GM18868 (cell line): ENCODE results near the gene SH3GL1.
A peak's percentile ranks its signal among the peaks of the same experiment; 100 is the strongest.

ENCODE experiments used
- ATAC-seq: cut with Tn5 transposase; IDR thresholded peaks from one replicate; pipeline ENCODE4 v1.9.1; 2021; ENCODE audit warnings: mild to moderate bottlenecking, moderate library complexity; ENCODE audit not compliant: unreplicated experiment

Gene SH3GL1, protein sequence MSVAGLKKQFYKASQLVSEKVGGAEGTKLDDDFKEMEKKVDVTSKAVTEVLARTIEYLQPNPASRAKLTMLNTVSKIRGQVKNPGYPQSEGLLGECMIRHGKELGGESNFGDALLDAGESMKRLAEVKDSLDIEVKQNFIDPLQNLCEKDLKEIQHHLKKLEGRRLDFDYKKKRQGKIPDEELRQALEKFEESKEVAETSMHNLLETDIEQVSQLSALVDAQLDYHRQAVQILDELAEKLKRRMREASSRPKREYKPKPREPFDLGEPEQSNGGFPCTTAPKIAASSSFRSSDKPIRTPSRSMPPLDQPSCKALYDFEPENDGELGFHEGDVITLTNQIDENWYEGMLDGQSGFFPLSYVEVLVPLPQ

GRCh38 chr19:4400135-4400936, at the start of gene SH3GL1:
Gene SH3GL1, minus strand, starts transcription at chr19:4400547. Its CDS starts 179 bp downstream, at chr19:4400368.
- ATAC-seq: peak; percentile 52

DNA sequence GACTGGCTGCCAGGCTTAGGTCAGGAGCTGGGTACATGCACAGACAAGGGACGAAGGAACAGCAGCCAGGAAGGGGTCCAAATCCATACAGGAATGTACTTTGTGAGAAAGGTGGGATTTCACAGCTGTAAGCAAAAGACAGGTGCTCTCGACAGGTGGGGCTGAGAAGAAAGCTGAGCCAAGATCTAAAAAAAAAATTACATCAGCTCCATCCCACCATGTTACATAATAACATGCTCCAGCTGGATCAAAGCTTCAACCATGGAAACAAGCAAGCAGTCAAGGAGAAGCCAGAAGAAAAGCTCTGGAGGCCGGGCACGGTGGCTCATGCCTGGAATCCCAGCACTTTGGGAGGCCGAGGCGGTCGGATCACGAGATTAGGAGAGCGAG, 49.3 kb upstream of the SH3GL1 start:
- ATAC-seq: no peak

DNA sequence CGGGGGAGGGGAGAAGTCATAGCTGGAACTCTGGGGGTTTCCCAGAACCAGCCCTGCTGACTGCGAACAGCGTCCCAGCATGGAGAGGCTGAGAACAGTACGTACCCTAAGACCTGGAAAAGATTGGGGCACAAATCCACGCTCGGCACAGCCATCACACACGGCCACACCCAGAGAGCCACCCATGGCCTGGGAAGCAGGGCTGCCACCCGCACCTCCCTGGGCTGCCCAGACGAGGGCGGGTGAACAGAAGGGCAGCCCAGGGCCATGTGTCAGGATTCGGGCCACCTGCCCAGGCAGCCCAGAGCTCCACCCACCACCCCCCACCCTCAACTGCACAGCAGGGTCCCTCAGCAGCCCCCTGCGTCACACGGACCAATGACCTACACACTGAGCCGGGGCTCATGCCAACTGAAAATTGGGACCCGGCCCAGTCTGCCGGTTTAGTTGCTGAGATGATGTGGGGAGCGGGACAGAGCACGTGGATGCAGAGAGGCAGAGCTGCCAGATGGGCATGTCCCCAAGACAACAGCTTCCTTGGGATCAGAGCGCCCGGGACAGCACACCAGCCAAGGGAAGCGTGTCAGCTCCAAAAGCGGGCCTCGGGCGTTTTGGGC, 48.8 kb upstream of the SH3GL1 start:
- no peak for ATAC-seq

DNA sequence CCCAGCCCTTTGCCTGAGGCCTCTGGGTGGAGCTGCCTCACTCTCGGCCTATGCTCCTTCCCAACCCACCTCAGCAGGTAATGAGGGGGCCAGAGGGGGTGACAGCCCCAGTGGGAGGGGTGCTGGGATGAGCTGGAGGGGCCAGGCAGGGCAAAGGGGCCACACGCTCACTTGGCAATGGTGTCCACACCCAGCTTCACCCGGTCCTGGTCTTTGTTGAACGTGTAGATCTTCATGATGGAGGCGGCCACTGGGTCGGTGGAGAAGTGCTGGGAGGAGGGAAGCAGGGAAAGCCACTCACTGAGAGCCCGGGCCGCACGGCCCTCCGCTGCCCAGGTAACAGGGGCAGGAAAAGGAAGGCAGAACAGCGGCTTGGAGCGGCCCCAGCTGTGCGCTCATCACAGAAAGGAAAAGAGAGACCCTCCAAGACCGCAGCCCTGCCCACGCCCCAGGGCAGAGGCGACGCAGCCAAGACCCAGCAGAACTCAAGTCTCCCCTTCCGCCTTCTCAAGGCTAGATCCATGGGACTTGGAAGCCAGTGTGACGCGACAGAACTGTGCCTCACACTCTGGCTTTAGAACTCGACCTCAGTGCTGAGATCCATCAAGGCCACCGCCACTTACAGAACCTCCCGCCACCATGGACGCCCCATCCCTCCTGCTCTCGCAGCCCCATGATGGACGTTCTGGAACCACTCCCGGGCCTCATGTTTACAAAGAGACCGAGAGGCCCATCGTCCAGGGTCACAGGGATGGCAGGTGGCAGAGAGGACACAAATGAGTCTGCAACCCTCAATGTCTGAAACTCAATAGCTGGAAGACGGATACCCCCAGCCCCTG, 48.0 kb upstream of the SH3GL1 start:
- no peak for ATAC-seq

- ATAC-seq: no peak
Measured at GRCh38 chr19:4447327-4448146, 47.2 kb upstream of the SH3GL1 start.

DNA sequence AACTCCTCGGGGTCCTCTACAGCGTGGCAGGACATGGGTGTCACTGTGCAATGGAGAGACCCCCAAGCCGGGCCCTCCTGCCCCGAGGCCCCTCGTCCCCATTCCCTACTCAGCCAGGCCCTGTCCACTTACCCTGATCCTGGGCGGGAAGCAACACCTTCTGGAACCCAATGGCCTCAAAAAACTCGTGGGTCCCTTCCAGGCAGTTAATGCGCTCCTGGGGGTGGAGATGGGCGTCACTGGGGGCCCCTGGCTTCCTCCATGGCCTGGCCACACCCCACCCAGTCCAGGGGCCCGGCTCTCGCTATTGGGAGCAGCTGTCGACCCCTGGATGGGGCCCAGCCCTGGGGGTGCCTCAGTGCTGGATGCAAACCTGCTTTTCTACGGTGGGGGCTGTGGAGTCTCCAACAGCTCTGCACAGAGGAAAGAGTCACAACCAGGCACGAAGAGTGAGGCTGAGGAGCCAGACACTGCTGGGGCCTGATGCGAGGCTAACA, 46.4 kb upstream of the SH3GL1 start:
- no peak for ATAC-seq

DNA sequence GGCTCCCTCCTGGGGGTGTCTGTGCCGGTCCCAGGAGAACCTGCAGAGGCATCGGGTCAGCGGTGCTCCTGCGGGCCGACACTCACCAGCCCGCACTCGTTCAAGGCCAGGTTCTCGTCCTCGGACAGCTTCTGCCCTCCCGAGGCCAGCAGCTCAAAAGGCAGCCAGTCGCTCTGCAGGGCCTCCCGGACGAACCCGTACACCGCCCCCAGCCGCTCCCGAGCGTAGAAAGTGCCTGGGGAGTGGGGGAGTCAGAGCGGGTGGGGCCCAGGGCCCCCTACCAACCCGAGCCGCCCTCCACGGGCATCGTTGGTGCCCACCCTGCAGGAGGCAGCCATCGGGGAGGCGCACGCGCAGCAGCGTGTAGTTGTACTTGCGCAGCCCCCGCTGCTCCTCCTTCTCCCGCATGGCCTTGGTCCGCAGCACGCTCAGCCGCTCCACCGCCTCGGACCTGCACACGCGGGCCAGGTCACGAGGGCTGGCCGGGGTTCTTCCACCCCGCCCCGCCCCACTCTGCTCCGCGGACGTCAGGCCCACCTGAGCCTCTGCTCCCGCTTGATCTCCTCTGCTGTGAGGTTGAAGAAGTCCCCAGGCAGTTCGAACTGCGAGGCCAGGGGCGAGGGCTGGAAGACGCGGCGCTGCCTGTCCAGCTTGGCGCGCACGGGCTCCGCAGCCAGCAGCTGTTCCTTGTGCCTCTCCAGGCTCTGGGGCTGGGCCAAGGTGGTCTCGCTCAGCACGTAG, 45.8 kb upstream of the SH3GL1 start:
- ATAC-seq: no peak

DNA sequence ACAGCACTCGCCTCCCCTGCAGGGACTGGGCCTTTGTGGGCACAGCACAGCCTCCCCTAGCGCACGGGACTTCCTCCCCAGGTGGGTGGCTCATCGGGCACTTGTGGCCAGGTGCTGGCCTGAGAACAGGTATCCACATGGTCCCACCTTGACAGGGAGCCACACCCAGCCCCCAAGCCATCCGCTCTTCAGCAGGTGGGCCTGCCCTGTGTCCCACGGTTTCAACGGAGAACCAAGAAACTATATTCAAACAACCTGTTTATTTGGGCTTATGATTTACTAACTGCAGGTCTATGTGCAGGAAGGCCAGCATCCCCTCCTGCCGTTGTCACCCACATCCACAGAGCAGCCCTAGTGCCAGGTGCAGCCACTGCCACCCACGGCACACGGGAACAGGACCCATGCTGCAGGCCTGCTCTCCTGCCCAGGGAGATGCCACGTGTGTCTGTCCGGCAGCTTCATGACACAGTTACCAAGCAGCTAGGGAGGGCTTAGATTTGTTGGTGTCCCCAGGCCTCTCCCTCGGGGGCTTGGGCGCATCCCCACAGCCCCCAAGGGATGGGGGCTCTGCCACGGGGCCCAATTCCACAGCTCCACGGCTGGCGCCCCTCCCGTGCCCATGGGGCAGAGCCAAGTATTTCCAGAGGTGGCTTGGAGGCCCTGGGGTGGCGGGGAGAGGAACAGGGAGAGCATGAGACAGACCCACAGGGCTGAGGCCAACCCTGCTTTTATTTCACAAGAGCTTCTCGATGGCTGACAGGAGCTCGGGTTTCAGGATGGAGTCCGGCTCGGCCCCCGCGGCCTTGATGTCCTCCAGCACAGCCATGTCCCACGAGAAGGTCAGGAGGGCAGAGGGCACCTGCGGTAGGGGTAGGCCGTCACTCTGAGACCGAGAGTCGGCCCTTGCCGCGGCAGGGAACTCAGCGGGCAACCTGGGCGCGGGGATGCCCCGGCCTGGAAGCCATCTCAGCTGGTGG, 44.7 kb upstream of the SH3GL1 start:
- no peak for ATAC-seq

DNA sequence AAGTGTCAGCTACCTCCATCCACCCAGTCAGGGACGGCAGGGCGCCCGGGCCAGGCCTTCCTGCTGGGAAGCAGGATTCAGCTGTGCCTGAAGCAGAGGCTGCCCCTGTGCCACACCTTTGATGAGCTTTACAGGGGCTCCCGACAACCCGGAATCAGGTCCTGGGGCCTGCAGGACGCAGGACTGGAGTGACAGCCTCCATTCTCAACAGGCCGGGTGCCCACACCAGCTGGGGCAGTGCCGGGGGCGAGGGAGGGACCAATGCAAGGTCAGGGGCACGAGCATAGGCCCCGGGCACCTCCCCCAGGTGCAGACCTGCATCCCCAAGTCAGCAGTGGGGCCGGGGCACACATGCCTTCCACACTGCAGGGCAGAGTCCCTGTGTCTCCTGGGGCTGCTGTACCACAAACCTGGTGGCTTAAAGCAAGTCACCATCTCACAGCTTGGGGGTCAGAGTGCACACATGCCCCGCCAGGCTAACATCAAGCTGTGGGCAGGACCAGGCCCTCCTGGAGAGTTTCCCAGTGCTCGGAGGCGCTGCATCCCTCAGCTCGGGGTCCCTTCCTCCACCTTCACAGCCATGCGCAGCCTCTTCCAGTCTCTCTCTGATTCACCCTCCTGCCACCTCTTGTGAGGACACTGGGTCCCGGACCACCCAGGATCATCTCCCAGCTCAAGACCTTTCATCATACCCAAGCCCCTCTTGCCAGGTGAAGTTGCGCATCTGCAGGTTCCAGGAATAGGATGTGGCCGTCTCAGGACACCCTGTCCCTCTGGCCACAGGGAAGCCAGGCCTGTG, 43.8 kb upstream of the SH3GL1 start:
- no peak for ATAC-seq

- ATAC-seq: no peak
Measured at GRCh38 chr19:4443188-4443587, 42.8 kb upstream of the SH3GL1 start.

- no peak for ATAC-seq
Measured at GRCh38 chr19:4442819-4443146, 42.4 kb upstream of the SH3GL1 start.

- ATAC-seq: no peak
Measured at GRCh38 chr19:4441994-4442818, 41.9 kb upstream of the SH3GL1 start.

DNA sequence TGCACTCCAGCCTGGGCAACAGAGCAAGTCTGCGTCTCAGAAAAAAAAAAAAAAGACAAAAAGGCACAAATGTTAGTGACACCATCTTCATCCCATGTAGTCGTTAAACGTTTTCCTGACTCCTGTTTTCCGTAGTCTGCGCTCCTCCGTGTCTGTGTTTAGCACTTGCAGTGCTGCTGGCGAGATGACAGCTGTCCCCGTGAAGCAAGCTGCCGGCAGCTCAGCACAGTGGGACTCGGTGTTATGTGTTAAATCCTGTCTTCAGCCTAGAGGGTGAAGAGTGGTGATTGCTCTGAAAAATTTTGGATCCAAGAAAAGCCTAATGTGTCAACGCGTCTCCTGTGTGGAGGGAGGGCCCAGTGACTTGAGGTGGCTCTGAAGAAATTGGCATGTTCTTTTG, 38.9 kb upstream of the SH3GL1 start:
- ATAC-seq: no peak

GRCh38 chr19:4437103-4437502, 36.8 kb upstream of the SH3GL1 start:
- no peak for ATAC-seq

DNA sequence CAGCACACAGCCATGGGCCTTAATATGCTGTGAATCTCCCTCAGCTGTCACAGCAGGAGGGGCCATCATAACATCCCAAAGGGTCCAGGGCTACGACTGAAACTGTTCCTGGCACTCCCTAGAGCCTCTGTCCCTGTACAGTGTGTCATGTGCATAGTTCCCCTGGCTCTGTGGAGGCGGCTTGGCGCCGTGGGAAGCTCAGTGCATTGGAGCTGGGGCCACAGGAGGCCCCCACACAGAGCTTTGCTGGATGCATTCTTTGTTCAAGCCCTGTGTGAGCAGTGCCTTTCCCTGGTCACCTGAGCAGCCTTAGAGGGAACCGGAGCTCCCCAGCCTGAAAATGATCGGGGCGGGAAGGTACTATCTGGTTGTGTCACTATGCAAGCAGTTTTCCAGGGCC, 35.9 kb upstream of the SH3GL1 start:
- no peak for ATAC-seq

DNA sequence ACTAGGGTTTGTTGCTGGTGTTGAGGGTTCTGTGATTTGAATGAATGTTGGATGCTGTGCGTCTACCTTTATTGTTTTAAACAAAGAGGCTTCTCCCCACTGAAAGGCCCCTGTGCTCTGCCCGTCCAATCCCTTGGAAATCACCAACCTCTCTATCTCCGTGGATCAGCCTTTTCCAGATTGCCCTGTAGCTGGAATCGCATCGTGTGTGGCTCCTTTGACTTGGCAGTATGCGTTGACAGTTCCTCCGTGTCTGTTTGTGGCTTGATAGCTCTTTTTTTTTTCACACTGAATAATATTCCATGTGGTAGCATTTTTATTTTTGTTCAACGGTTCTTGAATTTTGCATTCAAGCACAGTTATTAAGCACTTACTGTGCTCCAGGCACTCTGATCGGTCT, 34.0 kb upstream of the SH3GL1 start:
- no peak for ATAC-seq
